ENCODE data around the gene BARX1. TPM values are rescaled to one million over a fixed set of nuclear protein-coding genes. Genes with fewer than 3 reads are reported as not detected.

The BARX1 gene
- total and polyA plus RNA-seq, 9 of the 15 experiments (the other 6 are each of a cell fraction or from before 2014, with no cell fraction given): 0.11 to 0.14 TPM; not detected in 7

GRCh38 chr9:93968451-93969327 lies 13.5 kb upstream of the BARX1 start (continued):
- TF ChIP-seq KLF1 (tag; IDR thresholded peaks at IDR 0.05) (no peak), TFAP4 (CRISPR knock-in tag; IDR thresholded peaks at IDR 0.05; ENCODE audit: borderline replicate concordance) (peak; percentile 43; the same call in 1 of the 2 replicates), ADNP (tag; IDR thresholded peaks at IDR 0.05) (no peak), ZNF589 (CRISPR knock-in tag; IDR thresholded peaks at IDR 0.05; ENCODE audit: low read depth) (no peak), FOSL1 (tag; conservative IDR thresholded peaks at IDR 0.05) (peak; percentile 73), CHD1 (IDR thresholded peaks at IDR 0.05; ENCODE audit: low read length) (no peak), KDM4B (IDR thresholded peaks at IDR 0.05; ENCODE audit: borderline replicate concordance in 2 of 2, low read depth in 1 of 2) (no peak), ZNF511 (CRISPR knock-in tag; IDR thresholded peaks at IDR 0.05) (no peak), ZNF121 (CRISPR knock-in tag; conservative IDR thresholded peaks at IDR 0.05) (0 out of 2 replicates have a peak, but pooled peaks have one; percentile 45), ELK3 (CRISPR knock-in tag; IDR thresholded peaks at IDR 0.05) (no peak)
